HFFc6 (cell line): ENCODE results near the gene KIF3A. TPM values are rescaled to one million over a fixed set of nuclear protein-coding genes. Genes with fewer than 3 reads are reported as not detected.

ENCODE experiments used
- DNase-seq: peaks from one replicate; pipeline ENCODE4 v3.0.0-alpha.2; 2018
- H3K27ac Mint-ChIP-seq: 2 replicates; pipeline ENCODE4 v1.8.0; 2020; ENCODE audit warnings: mild to moderate bottlenecking, mixed read lengths
- H3K27me3 Mint-ChIP-seq: 2 replicates; pipeline ENCODE4 v1.8.0; 2021; ENCODE audit warnings: mild to moderate bottlenecking, moderate library complexity, mixed read lengths; ENCODE audit not compliant: insufficient read depth
- H3K36me3 Mint-ChIP-seq: 2 replicates; pipeline ENCODE4 v1.8.0; 2021; ENCODE audit warnings: low read depth, mixed read lengths
- H3K4me1 Mint-ChIP-seq: 2 replicates; pipeline ENCODE4 v1.8.0; 2020; ENCODE audit warnings: low read depth, mixed read lengths
- H3K4me3 Mint-ChIP-seq: 2 replicates; pipeline ENCODE4 v1.8.0; 2020; ENCODE audit warnings: mild to moderate bottlenecking, moderate library complexity, mixed read lengths
- H3K9me3 Mint-ChIP-seq: 2 replicates; pipeline ENCODE4 v1.8.0; 2020; ENCODE audit warnings: mild to moderate bottlenecking, mixed read lengths
- CTCF ChIP-seq: fragments of 200-600 bp; sonication (generic); IDR thresholded peaks from 2 replicates; pipeline ENCODE4 v1.5.0; 2021; ENCODE audit warnings: antibody characterized with exemption, mild to moderate bottlenecking
- total RNA-seq, 6 experiments: library from RNA; stranded (reverse); fragmentation: NEBNext Ultra II Directional; extraction: Animal tissue kit (Norgen Biotek cat#: 25700); gene quantifications; 2 replicates in 1 of 6; 3 replicates in 5 of 6; pipeline ENCODE4 v1.2.3, GENCODE V29; 2021

KIF3A gene
- total RNA-seq, 6 experiments from 2014 or later: 12.9 to 15.4 (median 14.9) TPM

DNA sequence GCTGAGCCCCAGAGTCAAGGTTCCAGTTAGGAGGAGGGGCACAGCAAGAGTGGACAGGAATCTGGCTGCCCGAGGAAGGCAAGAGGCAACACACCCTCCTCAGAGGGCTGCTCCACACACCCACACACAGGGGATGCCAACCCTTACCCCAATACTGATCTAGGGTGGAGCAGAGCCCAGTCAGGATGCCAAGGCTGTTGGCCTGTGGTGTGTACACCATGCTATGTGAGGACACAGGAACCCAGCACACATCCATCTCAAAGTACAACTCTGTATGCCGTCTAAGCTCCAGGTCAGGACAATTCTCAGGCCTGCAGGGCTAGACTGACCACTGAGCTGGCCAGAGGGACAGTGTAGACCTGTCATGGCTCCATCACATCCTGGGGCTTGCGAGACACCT lies 37.1 kb upstream of the KIF3A start:
- H3K27ac Mint-ChIP-seq: no peak overlapping the region
- peaks cover 58% of the 10 kb centered on the region for H3K4me1 Mint-ChIP-seq
- no peaks in the 10 kb centered on the region for H3K36me3 Mint-ChIP-seq
- H3K4me3 Mint-ChIP-seq: no peak overlapping the region
- no peak for TF ChIP-seq CTCF
- H3K27me3 Mint-ChIP-seq: no peaks in the 10 kb centered on the region
- DNase-seq: no peak
- no peaks in the 10 kb centered on the region for H3K9me3 Mint-ChIP-seq

- Mint-ChIP-seq H3K27me3 (no peaks in the 10 kb centered on the region), H3K4me3 (no peak overlapping the region), H3K4me1 (peaks cover 61% of the 10 kb centered on the region), H3K9me3 (no peaks in the 10 kb centered on the region), H3K27ac (no peak overlapping the region), H3K36me3 (no peaks in the 10 kb centered on the region)
- no peak for DNase-seq
- no peak for TF ChIP-seq CTCF
Observed at GRCh38 chr5:132773601-132774355, 36.4 kb upstream of the KIF3A start.

GRCh38 chr5:132773114-132773513 lies 35.8 kb upstream of the KIF3A start:
- H3K36me3 Mint-ChIP-seq: no peaks in the 10 kb centered on the region
- no peak for TF ChIP-seq CTCF
- H3K27ac Mint-ChIP-seq: no peak overlapping the region
- DNase-seq: no peak
- peaks cover 61% of the 10 kb centered on the region for H3K4me1 Mint-ChIP-seq
- H3K27me3 Mint-ChIP-seq: no peaks in the 10 kb centered on the region
- H3K4me3 Mint-ChIP-seq: no peak overlapping the region
- no peaks in the 10 kb centered on the region for H3K9me3 Mint-ChIP-seq

GRCh38 chr5:132772291-132773070 lies 35.1 kb upstream of the KIF3A start:
- Mint-ChIP-seq H3K36me3 (no peaks in the 10 kb centered on the region), H3K27me3 (peaks cover 2% of the 10 kb centered on the region), H3K4me1 (peaks cover 61% of the 10 kb centered on the region), H3K9me3 (no peaks in the 10 kb centered on the region), H3K4me3 (no peak overlapping the region), H3K27ac (no peak overlapping the region)
- no peak for DNase-seq
- no peak for TF ChIP-seq CTCF

- Mint-ChIP-seq H3K27ac (no peak overlapping the region), H3K36me3 (no peaks in the 10 kb centered on the region), H3K4me3 (no peak overlapping the region), H3K27me3 (peaks cover 2% of the 10 kb centered on the region), H3K9me3 (no peaks in the 10 kb centered on the region), H3K4me1 (peaks cover 70% of the 10 kb centered on the region)
- no peak for DNase-seq
- no peak for TF ChIP-seq CTCF
Observed at GRCh38 chr5:132771503-132771998, 34.2 kb upstream of the KIF3A start.
